ENCODE results near the gene EML4. TPM values are rescaled to one million over a fixed set of nuclear protein-coding genes. Genes with fewer than 3 reads are reported as not detected.

Gene EML4
- polyA plus RNA-seq, 1 donor (not counting 4 experiments of a cell fraction or from before 2014, with no cell fraction given), result 36.4 TPM

DNA sequence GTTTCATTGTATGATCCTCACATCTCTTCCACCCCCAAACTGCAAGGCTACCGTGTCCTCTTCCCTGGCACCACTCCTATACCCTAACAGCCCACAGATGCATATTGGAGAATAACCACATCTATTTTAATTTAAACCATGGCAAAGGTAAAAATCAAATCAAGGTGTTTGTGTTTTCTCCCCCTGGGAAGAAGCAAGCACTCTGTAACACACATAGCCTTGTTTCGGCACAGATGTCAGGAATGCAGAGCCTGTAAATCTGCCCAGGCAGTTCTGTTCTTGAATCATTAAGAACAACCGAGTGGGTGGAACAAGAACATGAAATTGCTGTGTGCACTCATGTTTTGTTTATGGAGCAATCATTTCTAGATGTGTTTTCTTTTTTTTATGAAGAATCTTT, 198.7 kb downstream of the EML4 start:
- peak overlapping the region; percentile 57 for H3K4me2 ChIP-seq (ENCODE audit: control insufficient read depth, extremely low read depth, insufficient read depth, low read depth, low read length)
- no peaks in the 10 kb centered on the region for H3K36me3 ChIP-seq (ENCODE audit: control insufficient read depth in 2 of 2, extremely low read depth in 1 of 2, insufficient read depth in 2 of 2, low read length in 2 of 2)
- H3K79me2 ChIP-seq (ENCODE audit: control insufficient read depth, insufficient read depth, low read length), result no peaks in the 10 kb centered on the region

DNA sequence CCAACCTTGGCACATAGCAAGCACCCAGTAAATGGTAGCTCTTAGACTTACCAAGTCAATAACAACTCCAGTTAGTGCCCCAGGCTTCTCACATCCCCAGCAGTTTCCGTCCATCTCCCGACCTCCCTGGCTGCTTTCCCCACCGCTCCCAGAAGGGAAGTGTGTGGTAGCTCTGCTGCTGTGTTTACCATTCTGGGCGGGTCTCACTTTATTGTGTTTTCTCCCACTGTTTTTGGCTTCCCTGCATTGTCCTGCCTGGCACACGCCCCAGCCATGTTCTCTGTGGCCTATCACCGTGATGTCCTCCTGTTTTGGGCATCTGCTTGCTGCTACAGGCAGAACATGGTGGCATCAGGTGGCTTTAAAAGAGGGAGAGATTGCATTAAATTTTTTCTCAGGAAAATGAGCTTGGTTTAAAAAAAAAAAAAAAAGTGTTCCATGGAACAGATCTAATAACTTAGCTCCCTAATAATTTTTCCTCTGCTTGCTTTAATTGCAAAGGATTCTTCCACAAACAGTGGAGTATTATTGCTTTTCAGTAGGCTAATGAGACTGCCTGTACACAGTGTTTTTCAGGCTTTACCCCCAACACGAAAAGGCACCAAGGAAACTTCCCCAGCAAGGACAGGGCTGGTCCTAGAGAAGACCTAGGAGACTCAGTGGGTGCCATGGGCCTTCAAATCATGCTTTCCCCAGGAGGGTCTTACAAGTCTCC, 199.8 kb downstream of the EML4 start:
- DNase-seq (ENCODE audit: low read depth, low spot score) (no peak), FAIRE-seq (peak; percentile 49)
- Histone ChIP-seq H3K27me3 (ENCODE audit: control insufficient read depth, extremely low read depth, insufficient read depth, low read length) (no peaks in the 10 kb centered on the region), H3K27ac (ENCODE audit: control insufficient read depth, insufficient read depth, low read length) (no peak overlapping the region), H3K79me2 (ENCODE audit: control insufficient read depth, insufficient read depth, low read length) (no peaks in the 10 kb centered on the region), H3K36me3 (ENCODE audit: control insufficient read depth in 2 of 2, extremely low read depth in 1 of 2, insufficient read depth in 2 of 2, low read length in 2 of 2) (no peaks in the 10 kb centered on the region), H3K9ac (ENCODE audit: control insufficient read depth, extremely low read depth, insufficient read depth, low read length) (no peak overlapping the region), H3K9me3 (ENCODE audit: control insufficient read depth, low read depth, low read length) (no peaks in the 10 kb centered on the region), H3K4me1 (ENCODE audit: control insufficient read depth, extremely low read depth, insufficient read depth, low read length) (peaks cover 49% of the 10 kb centered on the region), H3K4me2 (ENCODE audit: control insufficient read depth, extremely low read depth, insufficient read depth, low read depth, low read length) (peak overlapping the region; percentile 13), H4K20me1 (ENCODE audit: control insufficient read depth, extremely low read depth, insufficient read depth, low read length) (no peaks in the 10 kb centered on the region), H2AFZ (ENCODE audit: control insufficient read depth, low read length) (peak overlapping the region; percentile 77), H3K4me3 (ENCODE audit: control insufficient read depth in 2 of 3, extremely low read depth in 1 of 3, insufficient read depth in 2 of 3, low read depth in 1 of 3, low read length in 3 of 3) (no peak overlapping the region), H3K9me1 (ENCODE audit: control insufficient read depth, extremely low read depth, insufficient read depth, low read length) (no peaks in the 10 kb centered on the region)
- dilution Hi-C loops (cut with MboI; ENCODE audit: extremely low pct_ligation_motif_present, low sequenced_read_pairs), result no loop called here
- TF ChIP-seq, protein P1, sequence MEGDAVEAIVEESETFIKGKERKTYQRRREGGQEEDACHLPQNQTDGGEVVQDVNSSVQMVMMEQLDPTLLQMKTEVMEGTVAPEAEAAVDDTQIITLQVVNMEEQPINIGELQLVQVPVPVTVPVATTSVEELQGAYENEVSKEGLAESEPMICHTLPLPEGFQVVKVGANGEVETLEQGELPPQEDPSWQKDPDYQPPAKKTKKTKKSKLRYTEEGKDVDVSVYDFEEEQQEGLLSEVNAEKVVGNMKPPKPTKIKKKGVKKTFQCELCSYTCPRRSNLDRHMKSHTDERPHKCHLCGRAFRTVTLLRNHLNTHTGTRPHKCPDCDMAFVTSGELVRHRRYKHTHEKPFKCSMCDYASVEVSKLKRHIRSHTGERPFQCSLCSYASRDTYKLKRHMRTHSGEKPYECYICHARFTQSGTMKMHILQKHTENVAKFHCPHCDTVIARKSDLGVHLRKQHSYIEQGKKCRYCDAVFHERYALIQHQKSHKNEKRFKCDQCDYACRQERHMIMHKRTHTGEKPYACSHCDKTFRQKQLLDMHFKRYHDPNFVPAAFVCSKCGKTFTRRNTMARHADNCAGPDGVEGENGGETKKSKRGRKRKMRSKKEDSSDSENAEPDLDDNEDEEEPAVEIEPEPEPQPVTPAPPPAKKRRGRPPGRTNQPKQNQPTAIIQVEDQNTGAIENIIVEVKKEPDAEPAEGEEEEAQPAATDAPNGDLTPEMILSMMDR (optimal IDR thresholded peaks at IDR 0.05 in 1 of 3, IDR thresholded peaks at IDR 0.05 in 1 of 3, conservative IDR thresholded peaks at IDR 0.05 in 1 of 3; ENCODE audit: extremely low read depth in 1 of 3, insufficient read depth in 2 of 3, low read length in 3 of 3), result no peak
- no peak for TF ChIP-seq EZH2 (IDR thresholded peaks at IDR 0.05; ENCODE audit: low read length)

More for the DNA sequence above, 198.7 kb downstream of the EML4 start:
- H3K4me3 ChIP-seq (ENCODE audit: control insufficient read depth in 2 of 3, extremely low read depth in 1 of 3, insufficient read depth in 2 of 3, low read depth in 1 of 3, low read length in 3 of 3), result no peak overlapping the region
- H2AFZ ChIP-seq (ENCODE audit: control insufficient read depth, low read length), result peak overlapping the region; percentile 57
- no peak for TF ChIP-seq EZH2 (IDR thresholded peaks at IDR 0.05; ENCODE audit: low read length)
- TF ChIP-seq, protein P1 (optimal IDR thresholded peaks at IDR 0.05 in 1 of 3, IDR thresholded peaks at IDR 0.05 in 1 of 3, conservative IDR thresholded peaks at IDR 0.05 in 1 of 3; ENCODE audit: extremely low read depth in 1 of 3, insufficient read depth in 2 of 3, low read length in 3 of 3), result no peak
- no peaks in the 10 kb centered on the region for H4K20me1 ChIP-seq (ENCODE audit: control insufficient read depth, extremely low read depth, insufficient read depth, low read length)
- no peaks in the 10 kb centered on the region for H3K9me3 ChIP-seq (ENCODE audit: control insufficient read depth, low read depth, low read length)
- no peak for DNase-seq (ENCODE audit: low read depth, low spot score)
- peaks cover 48% of the 10 kb centered on the region for H3K4me1 ChIP-seq (ENCODE audit: control insufficient read depth, extremely low read depth, insufficient read depth, low read length)
- dilution Hi-C loops (cut with MboI; ENCODE audit: extremely low pct_ligation_motif_present, low sequenced_read_pairs), result no loop called here
- no peaks in the 10 kb centered on the region for H3K9me1 ChIP-seq (ENCODE audit: control insufficient read depth, extremely low read depth, insufficient read depth, low read length)
- no peak overlapping the region for H3K9ac ChIP-seq (ENCODE audit: control insufficient read depth, extremely low read depth, insufficient read depth, low read length)
- peak; percentile 67 for FAIRE-seq
- no peaks in the 10 kb centered on the region for H3K27me3 ChIP-seq (ENCODE audit: control insufficient read depth, extremely low read depth, insufficient read depth, low read length)
- no peak overlapping the region for H3K27ac ChIP-seq (ENCODE audit: control insufficient read depth, insufficient read depth, low read length)

All from keratinocyte (primary cell).